Liver (tissue), 3 donors: ENCODE results near the gene INPP5A.

Experiments
- CTCF ChIP-seq: fragments of 150-350 bp; IDR thresholded peaks from 2 replicates; pipeline ENCODE4 v1.5.1; 2017; ENCODE audit warnings: improper control_type of control experiment, low read depth, low read length; ENCODE audit not compliant: missing input control
- MAX ChIP-seq: IDR thresholded peaks from 2 replicates; pipeline ENCODE4 v1.6.1; 2016; ENCODE audit warnings: antibody characterized with exemption
- NR2F2 ChIP-seq: IDR thresholded peaks from 2 replicates; pipeline ENCODE4 v1.6.1; 2016; ENCODE audit warnings: antibody characterized with exemption
- REST ChIP-seq: IDR thresholded peaks from 2 replicates; pipeline ENCODE4 v1.6.1; 2016; ENCODE audit warnings: antibody characterized with exemption, mild to moderate bottlenecking
- donor health status: healthy.
- donor health status: healthy.

DNA sequence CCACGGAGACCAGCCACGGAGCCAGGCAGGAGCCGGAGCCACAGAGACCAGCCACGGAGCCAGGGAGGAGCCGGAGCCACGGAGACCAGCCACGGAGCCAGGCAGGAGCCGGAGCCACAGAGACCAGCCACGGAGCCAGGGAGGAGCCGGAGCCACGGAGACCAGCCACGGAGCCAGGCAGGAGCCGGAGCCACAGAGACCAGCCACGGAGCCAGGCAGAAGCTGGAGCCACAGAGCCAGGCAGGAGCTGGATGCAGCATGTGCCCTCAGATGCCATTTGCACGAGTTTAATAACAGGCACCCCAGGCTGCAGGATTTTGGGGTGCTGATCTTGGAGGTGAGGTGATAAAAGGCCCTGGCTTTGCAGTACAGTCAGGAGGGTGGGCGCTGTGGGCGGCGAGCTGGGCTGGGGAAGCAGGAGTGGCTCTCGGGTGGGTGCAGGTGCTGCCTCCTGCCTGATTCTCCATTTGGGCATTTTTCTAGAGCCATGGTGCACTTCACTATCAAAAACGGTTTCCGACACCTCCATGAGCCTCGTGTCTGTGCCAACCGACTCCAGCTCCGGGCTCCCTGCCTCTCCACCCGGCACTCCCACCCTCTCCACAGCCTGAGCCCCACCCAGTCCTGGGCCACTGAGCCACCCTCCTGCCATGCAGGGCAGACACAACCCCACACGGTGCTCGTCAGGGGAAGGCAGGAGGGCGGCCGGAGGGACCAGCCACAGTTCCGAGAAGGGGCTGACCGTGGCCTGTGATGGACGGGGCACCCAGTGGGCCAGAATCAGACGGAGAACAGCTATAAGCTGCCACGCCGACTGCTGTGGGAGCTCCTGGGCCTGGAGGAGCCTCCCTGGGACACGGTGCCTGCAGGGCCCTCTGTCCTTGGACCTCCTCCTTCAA is 289.2 kb downstream of the INPP5A start:
- no peak for TF ChIP-seq REST
- TF ChIP-seq NR2F2 = no peak
- TF ChIP-seq CTCF = no peak
- TF ChIP-seq MAX = no peak
